ENCODE results near the gene SIRT5.

Gene SIRT5

GRCh38 chr6:13550656-13551055 lies 23.7 kb upstream of the SIRT5 start:
- no peaks in the 10 kb centered on the region for H3K36me3 ChIP-seq (ENCODE audit: control insufficient read depth in 1 of 2, insufficient read depth in 2 of 2, low read depth in 1 of 2, low read length in 2 of 2)
- H3K4me3 ChIP-seq (ENCODE audit: insufficient read depth in 1 of 2, low read depth in 1 of 2, low read length in 2 of 2), result no peak overlapping the region
- H3K4me2 ChIP-seq (ENCODE audit: low read length, poor library complexity, severe bottlenecking), result no peak overlapping the region
- H3K27ac ChIP-seq (ENCODE audit: low read length, poor library complexity, severe bottlenecking), result no peak overlapping the region
- H3K27me3 ChIP-seq (ENCODE audit: control insufficient read depth in 1 of 2, insufficient read depth in 1 of 2, low read length in 2 of 2), result no peaks in the 10 kb centered on the region
- H3K4me1 ChIP-seq (ENCODE audit: control insufficient read depth, insufficient read depth, low read depth, low read length), result peaks cover 3% of the 10 kb centered on the region
- no peak overlapping the region for H2BK15ac ChIP-seq (ENCODE audit: low read depth, poor library complexity, severe bottlenecking)
- H3K18ac ChIP-seq (ENCODE audit: low read depth in 1 of 2, low read length in 2 of 2), result no peak overlapping the region
- no peaks in the 10 kb centered on the region for H3K79me1 ChIP-seq (replicated peaks; ENCODE audit: low read length, poor library complexity, severe bottlenecking)
- H2AK5ac ChIP-seq (ENCODE audit: low read length, severe bottlenecking), result no peak overlapping the region
- H3K4ac ChIP-seq (ENCODE audit: low read depth in 1 of 2, low read length in 2 of 2), result no peak overlapping the region
- no peak overlapping the region for H4K91ac ChIP-seq (ENCODE audit: low read length)
- no peak overlapping the region for H2AFZ ChIP-seq (ENCODE audit: low read depth, low read length)
- no peak overlapping the region for H3K14ac ChIP-seq (ENCODE audit: low read length in 2 of 2)
- H2BK12ac ChIP-seq (ENCODE audit: low read length in 2 of 2), result no peak overlapping the region
- H3K23ac ChIP-seq (ENCODE audit: low read length in 2 of 2), result no peak overlapping the region
- no peak overlapping the region for H4K8ac ChIP-seq (ENCODE audit: low read length)
- DNase-seq, result no peak
- H2BK5ac ChIP-seq (ENCODE audit: low read depth, low read length, poor library complexity, severe bottlenecking), result no peak overlapping the region
- no peak overlapping the region for H2BK120ac ChIP-seq (ENCODE audit: low read depth, low read length)
- H3K9me3 ChIP-seq (ENCODE audit: control insufficient read depth, low read length), result peaks cover 4% of the 10 kb centered on the region
- H3K9ac ChIP-seq (ENCODE audit: low read length), result no peak overlapping the region

- no peaks in the 10 kb centered on the region for H3K36me3 ChIP-seq (ENCODE audit: control insufficient read depth in 1 of 2, insufficient read depth in 2 of 2, low read depth in 1 of 2, low read length in 2 of 2)
- no peak overlapping the region for H3K27ac ChIP-seq (ENCODE audit: low read length, poor library complexity, severe bottlenecking)
- H2BK5ac ChIP-seq (ENCODE audit: low read depth, low read length, poor library complexity, severe bottlenecking), result no peak overlapping the region
- H3K14ac ChIP-seq (ENCODE audit: low read length in 2 of 2), result no peak overlapping the region
- H2BK12ac ChIP-seq (ENCODE audit: low read length in 2 of 2), result no peak overlapping the region
- H3K4me3 ChIP-seq (ENCODE audit: insufficient read depth in 1 of 2, low read depth in 1 of 2, low read length in 2 of 2), result no peak overlapping the region
- peaks cover 3% of the 10 kb centered on the region for H3K4me1 ChIP-seq (ENCODE audit: control insufficient read depth, insufficient read depth, low read depth, low read length)
- H3K9ac ChIP-seq (ENCODE audit: low read length), result no peak overlapping the region
- H2BK15ac ChIP-seq (ENCODE audit: low read depth, poor library complexity, severe bottlenecking), result no peak overlapping the region
- no peak overlapping the region for H3K4me2 ChIP-seq (ENCODE audit: low read length, poor library complexity, severe bottlenecking)
- H3K23ac ChIP-seq (ENCODE audit: low read length in 2 of 2), result no peak overlapping the region
- H2BK120ac ChIP-seq (ENCODE audit: low read depth, low read length), result no peak overlapping the region
- no peak overlapping the region for H3K18ac ChIP-seq (ENCODE audit: low read depth in 1 of 2, low read length in 2 of 2)
- no peak overlapping the region for H2AFZ ChIP-seq (ENCODE audit: low read depth, low read length)
- WGBS, result 71% methylated on average over 1 of the region's 1 CpG
- H3K27me3 ChIP-seq (ENCODE audit: control insufficient read depth in 1 of 2, insufficient read depth in 1 of 2, low read length in 2 of 2), result no peaks in the 10 kb centered on the region
- no peak overlapping the region for H3K4ac ChIP-seq (ENCODE audit: low read depth in 1 of 2, low read length in 2 of 2)
- H2AK5ac ChIP-seq (ENCODE audit: low read length, severe bottlenecking), result no peak overlapping the region
- H4K91ac ChIP-seq (ENCODE audit: low read length), result no peak overlapping the region
- H3K79me1 ChIP-seq (replicated peaks; ENCODE audit: low read length, poor library complexity, severe bottlenecking), result no peaks in the 10 kb centered on the region
- no peak for DNase-seq
- H4K8ac ChIP-seq (ENCODE audit: low read length), result no peak overlapping the region
- H3K9me3 ChIP-seq (ENCODE audit: control insufficient read depth, low read length), result peaks cover 4% of the 10 kb centered on the region
These were observed 20.8 kb upstream of the SIRT5 start for GRCh38 chr6:13553646-13554045.

DNA sequence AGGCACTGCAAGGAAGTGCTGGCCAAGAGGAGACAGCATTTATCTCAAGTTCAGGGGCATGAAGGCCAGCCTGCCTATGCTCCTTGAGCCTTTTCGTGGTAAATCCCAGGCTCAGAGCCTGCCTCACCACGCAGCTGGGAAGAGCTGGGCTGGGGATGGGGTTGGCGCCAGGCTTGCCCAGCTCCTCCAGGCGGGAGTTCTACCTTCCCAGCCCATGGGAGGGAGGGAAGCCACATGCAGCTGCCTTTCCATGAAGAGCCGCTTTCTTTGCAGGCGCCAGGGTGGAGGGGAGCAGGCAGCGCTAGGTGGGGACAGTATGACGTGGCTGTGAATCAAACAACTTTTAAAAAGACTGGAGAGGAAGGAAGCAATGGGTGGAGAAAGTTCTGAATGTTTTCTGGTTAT lies 19.5 kb upstream of the SIRT5 start:
- Histone ChIP-seq H3K27me3 (ENCODE audit: control insufficient read depth in 1 of 2, insufficient read depth in 1 of 2, low read length in 2 of 2) (no peaks in the 10 kb centered on the region), H2AFZ (ENCODE audit: low read depth, low read length) (peak overlapping the region; percentile 16), H3K18ac (ENCODE audit: low read depth in 1 of 2, low read length in 2 of 2) (peak overlapping the region in 1 of 2 experiments; percentile 49), H4K91ac (ENCODE audit: low read length) (no peak overlapping the region), H4K8ac (ENCODE audit: low read length) (peak overlapping the region; percentile 93), H2AK5ac (ENCODE audit: low read length, severe bottlenecking) (no peak overlapping the region), H2BK5ac (ENCODE audit: low read depth, low read length, poor library complexity, severe bottlenecking) (no peak overlapping the region), H3K9me3 (ENCODE audit: control insufficient read depth, low read length) (peaks cover 4% of the 10 kb centered on the region), H3K9ac (ENCODE audit: low read length) (no peak overlapping the region), H3K14ac (ENCODE audit: low read length in 2 of 2) (peak overlapping the region in 1 of 2 experiments; percentile 9), H3K79me1 (replicated peaks; ENCODE audit: low read length, poor library complexity, severe bottlenecking) (no peaks in the 10 kb centered on the region), H3K4me2 (ENCODE audit: low read length, poor library complexity, severe bottlenecking) (no peak overlapping the region), H3K4ac (ENCODE audit: low read depth in 1 of 2, low read length in 2 of 2) (no peak overlapping the region), H2BK15ac (ENCODE audit: low read depth, poor library complexity, severe bottlenecking) (no peak overlapping the region), H3K4me3 (ENCODE audit: insufficient read depth in 1 of 2, low read depth in 1 of 2, low read length in 2 of 2) (no peak overlapping the region), H2BK12ac (ENCODE audit: low read length in 2 of 2) (no peak overlapping the region), H3K23ac (ENCODE audit: low read length in 2 of 2) (no peak overlapping the region), H3K36me3 (ENCODE audit: control insufficient read depth in 1 of 2, insufficient read depth in 2 of 2, low read depth in 1 of 2, low read length in 2 of 2) (no peaks in the 10 kb centered on the region), H3K4me1 (ENCODE audit: control insufficient read depth, insufficient read depth, low read depth, low read length) (peaks cover 3% of the 10 kb centered on the region), H2BK120ac (ENCODE audit: low read depth, low read length) (no peak overlapping the region), H3K27ac (ENCODE audit: low read length, poor library complexity, severe bottlenecking) (no peak overlapping the region)
- WGBS, result 25% methylated on average over 8 of the region's 8 CpGs
- peak; percentile 12 for DNase-seq

- H3K9ac ChIP-seq (ENCODE audit: low read length), result no peak overlapping the region
- no peak overlapping the region for H4K91ac ChIP-seq (ENCODE audit: low read length)
- no peak overlapping the region for H2AK5ac ChIP-seq (ENCODE audit: low read length, severe bottlenecking)
- H3K4me3 ChIP-seq (ENCODE audit: insufficient read depth in 1 of 2, low read depth in 1 of 2, low read length in 2 of 2), result no peak overlapping the region
- H3K23ac ChIP-seq (ENCODE audit: low read length in 2 of 2), result no peak overlapping the region
- peaks cover 4% of the 10 kb centered on the region for H3K9me3 ChIP-seq (ENCODE audit: control insufficient read depth, low read length)
- no peak for DNase-seq
- H3K27me3 ChIP-seq (ENCODE audit: control insufficient read depth in 1 of 2, insufficient read depth in 1 of 2, low read length in 2 of 2), result no peaks in the 10 kb centered on the region
- no peaks in the 10 kb centered on the region for H3K36me3 ChIP-seq (ENCODE audit: control insufficient read depth in 1 of 2, insufficient read depth in 2 of 2, low read depth in 1 of 2, low read length in 2 of 2)
- no peak overlapping the region for H4K8ac ChIP-seq (ENCODE audit: low read length)
- H2BK12ac ChIP-seq (ENCODE audit: low read length in 2 of 2), result no peak overlapping the region
- no peak overlapping the region for H3K4me2 ChIP-seq (ENCODE audit: low read length, poor library complexity, severe bottlenecking)
- no peak overlapping the region for H2AFZ ChIP-seq (ENCODE audit: low read depth, low read length)
- no peak overlapping the region for H2BK15ac ChIP-seq (ENCODE audit: low read depth, poor library complexity, severe bottlenecking)
- no peak overlapping the region for H3K27ac ChIP-seq (ENCODE audit: low read length, poor library complexity, severe bottlenecking)
- H3K4ac ChIP-seq (ENCODE audit: low read depth in 1 of 2, low read length in 2 of 2), result no peak overlapping the region
- no peak overlapping the region for H2BK5ac ChIP-seq (ENCODE audit: low read depth, low read length, poor library complexity, severe bottlenecking)
- no peak overlapping the region for H3K14ac ChIP-seq (ENCODE audit: low read length in 2 of 2)
- H3K18ac ChIP-seq (ENCODE audit: low read depth in 1 of 2, low read length in 2 of 2), result no peak overlapping the region
- no peak overlapping the region for H2BK120ac ChIP-seq (ENCODE audit: low read depth, low read length)
- no peaks in the 10 kb centered on the region for H3K79me1 ChIP-seq (replicated peaks; ENCODE audit: low read length, poor library complexity, severe bottlenecking)
- H3K4me1 ChIP-seq (ENCODE audit: control insufficient read depth, insufficient read depth, low read depth, low read length), result peaks cover 3% of the 10 kb centered on the region
These were observed 16.6 kb upstream of the SIRT5 start for GRCh38 chr6:13557841-13558240.
